Measurements from ENCODE around the gene ZNFX1. TPM values are rescaled to one million over a fixed set of nuclear protein-coding genes. Genes with fewer than 3 reads are reported as not detected.

The ZNFX1 gene
- total and polyA plus RNA-seq, 2 donors from 2014 or later, result 8.0 to 44.0 TPM

DNA sequence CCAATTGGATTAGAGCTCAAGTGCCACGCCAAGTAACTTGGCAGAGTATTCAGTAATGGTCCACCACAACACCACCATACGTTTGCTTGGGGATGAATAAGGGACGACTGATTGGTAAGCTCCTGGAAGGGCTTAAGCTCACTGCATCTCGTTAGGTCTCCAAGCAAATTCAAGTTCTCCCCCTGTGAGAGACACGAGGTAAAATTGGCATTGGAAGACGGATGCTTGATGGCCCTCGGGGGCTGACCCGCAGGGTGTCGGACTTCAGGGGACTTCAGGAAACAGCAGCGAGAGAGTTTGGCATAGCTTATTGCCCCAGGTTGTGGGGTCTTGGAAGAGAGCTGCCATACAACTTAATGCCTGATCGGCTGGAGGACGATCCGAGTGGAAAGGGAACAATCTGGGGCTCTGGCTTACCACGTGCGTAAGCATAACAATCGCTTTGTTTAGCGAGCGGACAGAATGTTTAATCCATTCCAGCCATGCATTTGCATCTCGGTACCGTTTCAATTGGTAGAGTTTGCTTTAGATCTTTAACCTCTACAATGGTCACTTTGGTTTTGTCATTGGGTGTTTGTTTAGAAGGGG lies 4.8 kb upstream of the ZNFX1 start:
- Histone ChIP-seq H3K9ac (ENCODE audit: low read length in 3 of 3) (no peak overlapping the region), H3K36me3 (ENCODE audit: control insufficient read depth in 2 of 3, insufficient read depth in 3 of 3, low read length in 3 of 3) (peaks cover 65 to 78% (median 67%) of the 10 kb centered on the region in 3 donors), H3K4me3 (ENCODE audit: low read length in 3 of 3) (no peak overlapping the region), H3K27ac (ENCODE audit: low read depth in 2 of 2, low read length in 2 of 2) (no peak overlapping the region), H3K4me1 (ENCODE audit: control insufficient read depth in 2 of 3, insufficient read depth in 2 of 3, low read depth in 1 of 3, low read length in 3 of 3) (peaks cover 0 to 14% (median 12%) of the 10 kb centered on the region in 3 donors), H3K9me3 (ENCODE audit: control insufficient read depth in 2 of 3, insufficient read depth in 1 of 3, low read length in 3 of 3) (peaks cover 22 to 48% (median 26%) of the 10 kb centered on the region in 3 donors), H3K27me3 (ENCODE audit: control insufficient read depth, insufficient read depth, low read length) (no peaks in the 10 kb centered on the region)
- intact Hi-C loops (cut with DNase I), result no loop called here
- no peak for FAIRE-seq
- TF ChIP-seq, protein P1, sequence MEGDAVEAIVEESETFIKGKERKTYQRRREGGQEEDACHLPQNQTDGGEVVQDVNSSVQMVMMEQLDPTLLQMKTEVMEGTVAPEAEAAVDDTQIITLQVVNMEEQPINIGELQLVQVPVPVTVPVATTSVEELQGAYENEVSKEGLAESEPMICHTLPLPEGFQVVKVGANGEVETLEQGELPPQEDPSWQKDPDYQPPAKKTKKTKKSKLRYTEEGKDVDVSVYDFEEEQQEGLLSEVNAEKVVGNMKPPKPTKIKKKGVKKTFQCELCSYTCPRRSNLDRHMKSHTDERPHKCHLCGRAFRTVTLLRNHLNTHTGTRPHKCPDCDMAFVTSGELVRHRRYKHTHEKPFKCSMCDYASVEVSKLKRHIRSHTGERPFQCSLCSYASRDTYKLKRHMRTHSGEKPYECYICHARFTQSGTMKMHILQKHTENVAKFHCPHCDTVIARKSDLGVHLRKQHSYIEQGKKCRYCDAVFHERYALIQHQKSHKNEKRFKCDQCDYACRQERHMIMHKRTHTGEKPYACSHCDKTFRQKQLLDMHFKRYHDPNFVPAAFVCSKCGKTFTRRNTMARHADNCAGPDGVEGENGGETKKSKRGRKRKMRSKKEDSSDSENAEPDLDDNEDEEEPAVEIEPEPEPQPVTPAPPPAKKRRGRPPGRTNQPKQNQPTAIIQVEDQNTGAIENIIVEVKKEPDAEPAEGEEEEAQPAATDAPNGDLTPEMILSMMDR (IDR thresholded peaks at IDR 0.05; ENCODE audit: borderline replicate concordance, extremely low read depth, insufficient read depth), result no peak
- no peak for DNase-seq

DNA sequence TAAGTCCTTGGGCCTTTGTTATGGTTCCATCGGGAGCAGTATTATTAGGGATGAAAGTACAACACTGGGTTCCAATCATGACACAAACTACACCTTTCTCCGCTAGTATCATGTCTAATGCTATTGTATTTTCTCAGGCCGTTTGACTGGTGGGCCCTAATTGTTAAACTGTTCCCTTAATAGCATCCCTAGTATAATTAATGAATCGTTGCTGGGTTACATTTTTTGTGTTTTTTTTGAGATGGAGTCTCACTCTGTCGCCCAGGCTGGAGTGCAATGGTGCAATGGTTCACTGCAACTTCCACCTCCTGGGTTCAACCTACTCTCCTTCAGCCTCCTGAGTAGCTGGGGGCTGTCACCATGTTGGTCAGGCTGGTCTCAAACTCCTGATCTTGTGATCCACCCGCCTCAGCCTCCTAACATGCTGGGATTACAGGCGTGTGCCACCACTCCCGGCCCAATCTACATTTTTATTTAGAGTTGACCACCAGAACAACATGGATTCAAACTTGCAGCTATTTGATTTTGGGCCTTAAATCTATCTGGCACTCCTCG lies 4.1 kb upstream of the ZNFX1 start:
- DNase-seq (no peak), FAIRE-seq (no peak)
- Histone ChIP-seq H3K4me3 (ENCODE audit: low read length in 3 of 3) (no peak overlapping the region), H3K36me3 (ENCODE audit: control insufficient read depth in 2 of 3, insufficient read depth in 3 of 3, low read length in 3 of 3) (peaks cover 59 to 71% (median 61%) of the 10 kb centered on the region in 3 donors), H3K4me1 (ENCODE audit: control insufficient read depth in 2 of 3, insufficient read depth in 2 of 3, low read depth in 1 of 3, low read length in 3 of 3) (peaks cover 0 to 12% (median 12%) of the 10 kb centered on the region in 3 donors), H3K27ac (ENCODE audit: low read depth in 2 of 2, low read length in 2 of 2) (no peak overlapping the region), H3K27me3 (ENCODE audit: control insufficient read depth, insufficient read depth, low read length) (no peaks in the 10 kb centered on the region), H3K9me3 (ENCODE audit: control insufficient read depth in 2 of 3, insufficient read depth in 1 of 3, low read length in 3 of 3) (peaks cover 20 to 41% (median 20%) of the 10 kb centered on the region in 3 donors), H3K9ac (ENCODE audit: low read length in 3 of 3) (no peak overlapping the region)
- TF ChIP-seq, protein P1 (IDR thresholded peaks at IDR 0.05; ENCODE audit: borderline replicate concordance, extremely low read depth, insufficient read depth), result no peak
- intact Hi-C loops (cut with DNase I), result no loop called here

DNA sequence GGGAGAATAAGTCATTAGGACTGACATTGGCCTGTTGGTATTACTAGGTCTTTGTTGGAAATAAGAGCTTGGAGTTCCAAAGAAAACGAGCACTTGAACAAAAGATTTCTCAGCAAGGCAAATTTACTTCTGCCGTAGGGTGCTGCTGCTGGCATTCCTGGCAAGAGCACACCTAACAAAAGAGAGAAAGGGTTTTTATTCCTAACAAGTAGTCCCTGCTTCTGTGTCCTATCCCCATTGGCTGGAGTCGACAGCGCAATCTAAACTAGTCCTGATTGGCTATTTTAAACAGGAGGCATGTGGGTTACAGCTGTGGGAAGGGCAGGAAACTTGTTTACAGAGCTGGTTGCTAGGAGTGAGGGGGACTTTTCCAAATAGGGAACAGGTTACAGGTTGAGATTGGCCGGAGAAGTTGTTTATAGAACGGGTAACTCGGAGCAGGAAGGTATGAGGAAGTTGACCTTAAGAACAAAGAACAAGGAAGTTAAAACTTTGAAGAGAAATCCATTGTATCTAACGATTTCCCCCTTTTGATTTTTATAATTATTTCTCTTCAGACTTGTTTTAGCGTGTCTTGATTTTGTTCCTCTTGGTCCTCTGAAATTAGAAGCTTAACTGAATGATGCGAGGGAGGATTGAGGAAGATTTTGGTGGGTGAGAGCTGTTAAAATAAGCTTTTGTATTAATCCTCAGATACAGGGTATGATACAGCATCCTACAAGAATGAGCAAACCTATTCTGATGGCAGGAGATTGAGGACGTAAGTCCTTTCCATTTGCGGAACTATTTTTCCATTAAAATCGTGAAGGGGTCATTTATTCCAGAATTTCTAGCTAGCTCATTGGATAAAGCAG lies 3.4 kb upstream of the ZNFX1 start:
- TF ChIP-seq, protein P1 (IDR thresholded peaks at IDR 0.05; ENCODE audit: borderline replicate concordance, extremely low read depth, insufficient read depth), result no peak
- Histone ChIP-seq H3K9ac (ENCODE audit: low read length in 3 of 3) (no peak overlapping the region), H3K4me3 (ENCODE audit: low read length in 3 of 3) (peak overlapping the region in 2 of 3 donors; percentile 39 to 100), H3K27ac (ENCODE audit: low read depth in 2 of 2, low read length in 2 of 2) (no peak overlapping the region), H3K27me3 (ENCODE audit: control insufficient read depth, insufficient read depth, low read length) (no peaks in the 10 kb centered on the region), H3K36me3 (ENCODE audit: control insufficient read depth in 2 of 3, insufficient read depth in 3 of 3, low read length in 3 of 3) (peaks cover 52 to 64% (median 54%) of the 10 kb centered on the region in 3 donors), H3K9me3 (ENCODE audit: control insufficient read depth in 2 of 3, insufficient read depth in 1 of 3, low read length in 3 of 3) (peaks cover 14 to 34% (median 18%) of the 10 kb centered on the region in 3 donors), H3K4me1 (ENCODE audit: control insufficient read depth in 2 of 3, insufficient read depth in 2 of 3, low read depth in 1 of 3, low read length in 3 of 3) (peaks cover 0 to 12% (median 12%) of the 10 kb centered on the region in 3 donors)
- no peak for DNase-seq
- intact Hi-C loops (cut with DNase I), result no loop called here
- no peak for FAIRE-seq
